ENCODE measurements around the gene COMP. TPM values are rescaled to one million over a fixed set of nuclear protein-coding genes. Genes with fewer than 3 reads are reported as not detected.
"Not testable (repeated sequence)": the region's sequence is repeated elsewhere in the genome, so short reads cannot be mapped to it uniquely, and the experiment has no call there.

Gene COMP
- total and polyA plus RNA-seq, 2 experiments from 2014 or later = 0.09 to 0.46 TPM

DNA sequence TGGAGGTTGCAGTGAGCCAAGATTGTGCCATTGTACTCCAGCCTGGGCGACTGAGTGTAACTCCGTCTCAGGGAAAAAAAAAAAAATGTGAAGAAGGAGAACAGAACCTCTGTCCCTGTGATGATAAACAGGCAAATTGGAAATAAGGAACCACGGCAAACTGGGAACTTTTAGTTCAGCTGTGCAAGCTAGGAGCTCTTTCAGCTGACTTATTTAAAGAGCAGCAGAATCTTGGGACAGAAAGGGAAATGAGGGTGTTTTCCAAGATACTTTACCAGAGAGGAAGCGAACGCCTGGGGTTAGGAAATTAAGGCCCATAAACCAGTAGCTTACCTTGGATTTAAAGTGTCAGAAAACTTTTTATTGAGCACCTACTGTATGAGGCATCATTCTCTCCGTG, 37.7 kb upstream of the COMP start:
- Histone ChIP-seq H3K4me3 (no peak overlapping the region), H3K36me3 (no peaks in the 10 kb centered on the region), H3K9me3 (ENCODE audit: low read depth) (no peaks in the 10 kb centered on the region), H3K27me3 (peaks cover 9% of the 10 kb centered on the region), H3K4me1 (ENCODE audit: low read depth) (peaks cover 8% of the 10 kb centered on the region), H3K27ac (no peak overlapping the region)
- no peak for DNase-seq (ENCODE audit: low read depth in 1 of 2, low spot score in 1 of 2)
- TF ChIP-seq, protein P1, sequence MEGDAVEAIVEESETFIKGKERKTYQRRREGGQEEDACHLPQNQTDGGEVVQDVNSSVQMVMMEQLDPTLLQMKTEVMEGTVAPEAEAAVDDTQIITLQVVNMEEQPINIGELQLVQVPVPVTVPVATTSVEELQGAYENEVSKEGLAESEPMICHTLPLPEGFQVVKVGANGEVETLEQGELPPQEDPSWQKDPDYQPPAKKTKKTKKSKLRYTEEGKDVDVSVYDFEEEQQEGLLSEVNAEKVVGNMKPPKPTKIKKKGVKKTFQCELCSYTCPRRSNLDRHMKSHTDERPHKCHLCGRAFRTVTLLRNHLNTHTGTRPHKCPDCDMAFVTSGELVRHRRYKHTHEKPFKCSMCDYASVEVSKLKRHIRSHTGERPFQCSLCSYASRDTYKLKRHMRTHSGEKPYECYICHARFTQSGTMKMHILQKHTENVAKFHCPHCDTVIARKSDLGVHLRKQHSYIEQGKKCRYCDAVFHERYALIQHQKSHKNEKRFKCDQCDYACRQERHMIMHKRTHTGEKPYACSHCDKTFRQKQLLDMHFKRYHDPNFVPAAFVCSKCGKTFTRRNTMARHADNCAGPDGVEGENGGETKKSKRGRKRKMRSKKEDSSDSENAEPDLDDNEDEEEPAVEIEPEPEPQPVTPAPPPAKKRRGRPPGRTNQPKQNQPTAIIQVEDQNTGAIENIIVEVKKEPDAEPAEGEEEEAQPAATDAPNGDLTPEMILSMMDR (IDR thresholded peaks at IDR 0.05; ENCODE audit: low read depth, low read length) = no peak

DNA sequence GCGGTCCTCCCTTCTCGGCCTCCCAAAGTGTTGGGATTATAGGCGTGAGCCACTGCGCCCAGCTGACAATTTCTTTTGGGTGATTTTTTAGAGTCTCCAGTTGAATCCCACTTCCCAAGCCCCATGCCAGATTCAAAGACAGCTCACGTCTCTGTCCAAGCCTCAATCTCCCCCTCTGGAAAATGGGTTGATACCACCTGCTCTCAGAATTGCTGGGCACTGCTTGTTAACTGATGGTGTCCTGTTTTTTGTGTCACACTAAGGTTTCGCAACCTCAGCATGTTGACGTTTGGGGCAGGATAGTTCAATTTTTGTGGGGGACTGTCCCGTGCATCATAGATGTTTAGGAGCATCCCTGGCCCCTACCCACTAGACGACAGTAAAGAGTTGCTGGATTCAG, 26.5 kb upstream of the COMP start:
- TF ChIP-seq, protein P1 (IDR thresholded peaks at IDR 0.05; ENCODE audit: low read depth, low read length) = no peak
- Histone ChIP-seq H3K9me3 (ENCODE audit: low read depth) (no peaks in the 10 kb centered on the region), H3K4me1 (ENCODE audit: low read depth) (no peaks in the 10 kb centered on the region), H3K36me3 (no peaks in the 10 kb centered on the region), H3K4me3 (no peak overlapping the region), H3K27me3 (peaks cover 11% of the 10 kb centered on the region), H3K27ac (no peak overlapping the region)
- no peak for DNase-seq (ENCODE audit: low read depth in 1 of 2, low spot score in 1 of 2)

- not testable (repeated sequence) for H3K9me3 ChIP-seq (ENCODE audit: low read depth); H3K4me1 ChIP-seq (ENCODE audit: low read depth); DNase-seq (ENCODE audit: low read depth in 1 of 2, low spot score in 1 of 2); H3K27ac ChIP-seq; H3K36me3 ChIP-seq; H3K4me3 ChIP-seq
- H3K27me3 ChIP-seq = peaks cover 19% of the 10 kb centered on the region
Observed at GRCh38 chr19:18816645-18817044, 25.5 kb upstream of the COMP start.

GRCh38 chr19:18815673-18816072, 24.6 kb upstream of the COMP start:
- no peaks in the 10 kb centered on the region for H3K36me3 ChIP-seq
- peaks cover 22% of the 10 kb centered on the region for H3K27me3 ChIP-seq
- H3K4me1 ChIP-seq (ENCODE audit: low read depth) = no peaks in the 10 kb centered on the region
- TF ChIP-seq, protein P1 (IDR thresholded peaks at IDR 0.05; ENCODE audit: low read depth, low read length) = no peak
- H3K4me3 ChIP-seq = no peak overlapping the region
- H3K27ac ChIP-seq = no peak overlapping the region
- DNase-seq (ENCODE audit: low read depth in 1 of 2, low spot score in 1 of 2) = no peak
- H3K9me3 ChIP-seq (ENCODE audit: low read depth) = no peaks in the 10 kb centered on the region

- Histone ChIP-seq H3K4me3 (no peak overlapping the region), H3K4me1 (ENCODE audit: low read depth) (no peaks in the 10 kb centered on the region), H3K36me3 (no peaks in the 10 kb centered on the region), H3K27me3 (peaks cover 29% of the 10 kb centered on the region), H3K9me3 (ENCODE audit: low read depth) (no peaks in the 10 kb centered on the region), H3K27ac (no peak overlapping the region)
- peak in 1 of 2 donors; percentile 69 for DNase-seq (ENCODE audit: low read depth in 1 of 2, low spot score in 1 of 2)
- TF ChIP-seq, protein P1 (IDR thresholded peaks at IDR 0.05; ENCODE audit: low read depth, low read length) = peak; percentile 19
Observed at GRCh38 chr19:18814063-18814462, 23.0 kb upstream of the COMP start.

DNA sequence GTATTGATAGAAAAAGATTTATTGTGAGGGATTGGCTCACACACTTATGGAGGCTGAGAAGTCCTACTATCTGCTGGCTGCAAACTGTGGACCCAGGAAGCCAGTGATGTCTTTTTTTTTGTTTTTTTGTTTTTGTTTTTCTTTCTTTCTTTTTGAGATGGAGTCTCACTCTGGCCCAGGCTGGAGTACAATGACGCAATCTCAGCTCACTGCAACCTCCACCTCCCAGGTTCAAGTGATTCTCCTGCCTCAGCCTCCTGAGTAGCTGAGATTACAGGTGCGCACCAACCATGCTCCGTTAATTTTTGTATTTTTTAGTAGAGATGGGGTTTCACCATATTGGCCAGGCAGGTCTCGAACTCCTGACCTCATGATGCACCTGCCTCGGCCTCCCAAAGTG, 20.5 kb upstream of the COMP start:
- not testable (repeated sequence) for H3K27ac ChIP-seq, H3K36me3 ChIP-seq
- peaks cover 30% of the 10 kb centered on the region for H3K27me3 ChIP-seq

More for the DNA sequence above, 20.5 kb upstream of the COMP start:
- H3K4me1 ChIP-seq (ENCODE audit: low read depth); H3K9me3 ChIP-seq (ENCODE audit: low read depth); H3K4me3 ChIP-seq; DNase-seq (ENCODE audit: low read depth in 1 of 2, low spot score in 1 of 2): not testable (repeated sequence)
